K562 (cell line): ENCODE data around the gene ARHGEF10L. TPM values are rescaled to one million over a fixed set of nuclear protein-coding genes. Genes with fewer than 3 reads are reported as not detected.

Source experiments
- GATAD2B ChIP-seq: fragments of 450-650 bp; IDR thresholded peaks from 2 replicates; pipeline ENCODE4 v1.6.1; 2017; ENCODE audit warnings: mild to moderate bottlenecking, borderline replicate concordance
- GTF2E2 ChIP-seq: fragments of 200-800 bp; sonication (Bioruptor generic); IDR thresholded peaks from 2 replicates; pipeline ENCODE4 v1.6.1; 2016; ENCODE audit warnings: missing genetic modification characterization, missing compliant biosample characterization
- OTX1 ChIP-seq: fragments of 450-650 bp; formaldehyde crosslinking; IDR thresholded peaks from 2 replicates; pipeline ENCODE4 v1.4.0; 2022; ENCODE audit warnings: mild to moderate bottlenecking
- SAP30 ChIP-seq: fragments of 200-600 bp; sonication (generic); IDR thresholded peaks from 2 replicates; pipeline ENCODE4 v1.6.1; 2012; ENCODE audit warnings: borderline replicate concordance, low read depth, mild to moderate bottlenecking, moderate library complexity, low read length, control low read depth, inconsistent platforms; ENCODE audit not compliant: insufficient read depth, poor library complexity, severe bottlenecking
- ZNF253 ChIP-seq: fragments of 250-450 bp; sonication (Bioruptor Pico); conservative IDR thresholded peaks from 2 replicates; pipeline ENCODE4 v1.6.1; 2021; ENCODE audit warnings: mild to moderate bottlenecking
- polyA plus RNA-seq, 8 experiments: library from polyadenylated mRNA; depleted of rRNA in 4 of 8; stranded (reverse) in 5 of 8; unstranded in 3 of 8; fragments of >200 nt; fragmentation: Nextera tagmentation in 2 of 8; fragmentation: Illumina TruSeq in 1 of 8; extraction: Ambion mirVana in 2 of 8; extraction: Trizol in 1 of 8; gene quantifications; 2 replicates each; pipeline versions ENCODE4 v1.2.1 to v1.2.3, GENCODE V29; 2011 to 2014; ENCODE audit warnings: inconsistent platforms in 1 of 8, missing spikeins in 1 of 8
- total RNA-seq, 7 experiments: library from RNA; depleted of rRNA in 6 of 7; stranded (reverse); fragments of >200 nt in 6 of 7; fragmentation: Illumina TruSeq in 2 of 7; extraction: Trizol in 2 of 7; gene quantifications; 2 replicates each; pipeline versions ENCODE4 v1.2.1 to v1.2.3, GENCODE V29; 2011 to 2021; ENCODE audit warnings: low replicate concordance in 1 of 7
- TF ChIP-seq, protein P1 (sequence below): fragments of 450-650 bp; conservative IDR thresholded peaks from 2 replicates; pipeline ENCODE4 v1.6.1; 2016; ENCODE audit warnings: missing genetic modification characterization, low read depth, mild to moderate bottlenecking, control low read depth, missing compliant biosample characterization
- TF ChIP-seq, protein P2 (sequence below): fragments of 450-650 bp; IDR thresholded peaks from 2 replicates; pipeline ENCODE4 v1.6.1; 2018; ENCODE audit not compliant: partially characterized antibody
- TF ChIP-seq, protein P3 (sequence below): IDR thresholded peaks from 3 replicates; pipeline ENCODE4 v1.6.1; 2011; ENCODE audit warnings: borderline replicate concordance, mild to moderate bottlenecking; ENCODE audit not compliant: insufficient read length, insufficient read depth

Gene ARHGEF10L
- total and polyA plus RNA-seq, 9 of the 15 experiments (the other 6 are each of a cell fraction or from before 2014, with no cell fraction given): 0.09 to 0.13 TPM; not detected in 7

DNA sequence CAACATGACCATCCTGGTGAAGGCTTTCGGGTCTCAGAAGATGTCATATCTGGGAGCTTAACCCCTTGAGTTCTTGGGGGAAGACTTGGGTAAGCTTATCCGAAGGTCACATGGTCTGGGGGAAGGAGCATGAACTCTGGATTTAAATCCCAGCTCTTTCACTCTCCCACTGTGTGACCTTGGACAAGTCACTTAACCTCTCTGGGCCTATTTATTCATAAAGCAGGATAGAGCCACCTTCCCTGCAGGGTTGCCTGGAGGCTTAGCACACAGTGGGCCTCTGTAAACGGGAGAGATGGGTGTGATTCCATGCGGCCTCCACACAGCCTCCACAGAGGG lies 8.2 kb upstream of the ARHGEF10L start (continued):
- TF ChIP-seq ZNF253 (no peak), SAP30 (no peak), OTX1 (CRISPR knock-in tag) (no peak), GATAD2B (no peak), GTF2E2 (tag) (no peak)
- TF ChIP-seq, protein P1, sequence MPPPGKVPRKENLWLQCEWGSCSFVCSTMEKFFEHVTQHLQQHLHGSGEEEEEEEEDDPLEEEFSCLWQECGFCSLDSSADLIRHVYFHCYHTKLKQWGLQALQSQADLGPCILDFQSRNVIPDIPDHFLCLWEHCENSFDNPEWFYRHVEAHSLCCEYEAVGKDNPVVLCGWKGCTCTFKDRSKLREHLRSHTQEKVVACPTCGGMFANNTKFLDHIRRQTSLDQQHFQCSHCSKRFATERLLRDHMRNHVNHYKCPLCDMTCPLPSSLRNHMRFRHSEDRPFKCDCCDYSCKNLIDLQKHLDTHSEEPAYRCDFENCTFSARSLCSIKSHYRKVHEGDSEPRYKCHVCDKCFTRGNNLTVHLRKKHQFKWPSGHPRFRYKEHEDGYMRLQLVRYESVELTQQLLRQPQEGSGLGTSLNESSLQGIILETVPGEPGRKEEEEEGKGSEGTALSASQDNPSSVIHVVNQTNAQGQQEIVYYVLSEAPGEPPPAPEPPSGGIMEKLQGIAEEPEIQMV (tag): no peak
- TF ChIP-seq, protein P2, sequence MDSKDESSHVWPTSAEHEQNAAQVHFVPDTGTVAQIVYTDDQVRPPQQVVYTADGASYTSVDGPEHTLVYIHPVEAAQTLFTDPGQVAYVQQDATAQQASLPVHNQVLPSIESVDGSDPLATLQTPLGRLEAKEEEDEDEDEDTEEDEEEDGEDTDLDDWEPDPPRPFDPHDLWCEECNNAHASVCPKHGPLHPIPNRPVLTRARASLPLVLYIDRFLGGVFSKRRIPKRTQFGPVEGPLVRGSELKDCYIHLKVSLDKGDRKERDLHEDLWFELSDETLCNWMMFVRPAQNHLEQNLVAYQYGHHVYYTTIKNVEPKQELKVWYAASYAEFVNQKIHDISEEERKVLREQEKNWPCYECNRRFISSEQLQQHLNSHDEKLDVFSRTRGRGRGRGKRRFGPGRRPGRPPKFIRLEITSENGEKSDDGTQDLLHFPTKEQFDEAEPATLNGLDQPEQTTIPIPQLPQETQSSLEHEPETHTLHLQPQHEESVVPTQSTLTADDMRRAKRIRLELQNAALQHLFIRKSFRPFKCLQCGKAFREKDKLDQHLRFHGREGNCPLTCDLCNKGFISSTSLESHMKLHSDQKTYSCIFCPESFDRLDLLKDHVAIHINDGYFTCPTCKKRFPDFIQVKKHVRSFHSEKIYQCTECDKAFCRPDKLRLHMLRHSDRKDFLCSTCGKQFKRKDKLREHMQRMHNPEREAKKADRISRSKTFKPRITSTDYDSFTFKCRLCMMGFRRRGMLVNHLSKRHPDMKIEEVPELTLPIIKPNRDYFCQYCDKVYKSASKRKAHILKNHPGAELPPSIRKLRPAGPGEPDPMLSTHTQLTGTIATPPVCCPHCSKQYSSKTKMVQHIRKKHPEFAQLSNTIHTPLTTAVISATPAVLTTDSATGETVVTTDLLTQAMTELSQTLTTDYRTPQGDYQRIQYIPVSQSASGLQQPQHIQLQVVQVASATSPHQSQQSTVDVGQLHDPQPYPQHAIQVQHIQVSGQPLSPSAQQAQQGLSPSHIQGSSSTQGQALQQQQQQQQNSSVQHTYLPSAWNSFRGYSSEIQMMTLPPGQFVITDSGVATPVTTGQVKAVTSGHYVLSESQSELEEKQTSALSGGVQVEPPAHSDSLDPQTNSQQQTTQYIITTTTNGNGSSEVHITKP: no peak
- TF ChIP-seq, protein P3, sequence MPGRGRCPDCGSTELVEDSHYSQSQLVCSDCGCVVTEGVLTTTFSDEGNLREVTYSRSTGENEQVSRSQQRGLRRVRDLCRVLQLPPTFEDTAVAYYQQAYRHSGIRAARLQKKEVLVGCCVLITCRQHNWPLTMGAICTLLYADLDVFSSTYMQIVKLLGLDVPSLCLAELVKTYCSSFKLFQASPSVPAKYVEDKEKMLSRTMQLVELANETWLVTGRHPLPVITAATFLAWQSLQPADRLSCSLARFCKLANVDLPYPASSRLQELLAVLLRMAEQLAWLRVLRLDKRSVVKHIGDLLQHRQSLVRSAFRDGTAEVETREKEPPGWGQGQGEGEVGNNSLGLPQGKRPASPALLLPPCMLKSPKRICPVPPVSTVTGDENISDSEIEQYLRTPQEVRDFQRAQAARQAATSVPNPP: no peak
